ENCODE results near the gene PNPLA6. TPM values are rescaled to one million over a fixed set of nuclear protein-coding genes. Genes with fewer than 3 reads are reported as not detected.

Gene PNPLA6
- total RNA-seq, 1 experiment from 2014 or later = 67.6 TPM

- no peak for DNase-seq
- Mint-ChIP-seq H3K4me1 (ENCODE audit: low read depth, unreplicated experiment) (no peaks in the 10 kb centered on the region), H3K36me3 (ENCODE audit: insufficient read depth, unreplicated experiment) (peaks cover 4% of the 10 kb centered on the region), H3K9me3 (ENCODE audit: unreplicated experiment) (no peaks in the 10 kb centered on the region), H3K27ac (ENCODE audit: unreplicated experiment) (no peak overlapping the region), H3K4me3 (ENCODE audit: unreplicated experiment) (no peak overlapping the region), H3K27me3 (ENCODE audit: insufficient read depth, unreplicated experiment) (no peaks in the 10 kb centered on the region)
- ChIA-PET POLR2A (no interaction called here), CTCF (no interaction called here)
- H3K9me3 ChIP-seq = no peaks in the 10 kb centered on the region
- no peak for TF ChIP-seq CTCF (IDR thresholded peaks at IDR 0.05; ENCODE audit: insufficient read depth in 1 of 2, low read depth in 1 of 2, low read length in 1 of 2, severe bottlenecking in 1 of 2, unreplicated experiment in 1 of 2)
- BruUV-seq (replicated peaks) = no TSS peak
- H3K27me3 ChIP-seq (replicated peaks; ENCODE audit: control insufficient read depth, insufficient read depth, low read length) = no peaks in the 10 kb centered on the region
- intact Hi-C loops (cut with micrococcal nuclease; ENCODE audit: unreplicated experiment) = no loop called here
- no peaks in the 10 kb centered on the region for H3K4me1 ChIP-seq
- no peak overlapping the region for H3K4me3 ChIP-seq (ENCODE audit: low read depth, low read length)
- H3K36me3 ChIP-seq (ENCODE audit: control insufficient read depth, insufficient read depth, low read length) = no peaks in the 10 kb centered on the region
Measured at GRCh38 chr19:7545904-7546303, 10.4 kb downstream of the PNPLA6 start.

GRCh38 chr19:7547159-7547558, 11.6 kb downstream of the PNPLA6 start:
- Mint-ChIP-seq H3K36me3 (ENCODE audit: insufficient read depth, unreplicated experiment) (peaks cover 9% of the 10 kb centered on the region), H3K4me3 (ENCODE audit: unreplicated experiment) (no peak overlapping the region), H3K4me1 (ENCODE audit: low read depth, unreplicated experiment) (no peaks in the 10 kb centered on the region), H3K27me3 (ENCODE audit: insufficient read depth, unreplicated experiment) (no peaks in the 10 kb centered on the region), H3K27ac (ENCODE audit: unreplicated experiment) (no peak overlapping the region), H3K9me3 (ENCODE audit: unreplicated experiment) (no peaks in the 10 kb centered on the region)
- TF ChIP-seq CTCF (IDR thresholded peaks at IDR 0.05; ENCODE audit: insufficient read depth in 1 of 2, low read depth in 1 of 2, low read length in 1 of 2, severe bottlenecking in 1 of 2, unreplicated experiment in 1 of 2) = no peak
- H3K4me1 ChIP-seq = no peaks in the 10 kb centered on the region
- no peak for DNase-seq
- CTCF ChIA-PET = no interaction called here
- H3K9me3 ChIP-seq = no peaks in the 10 kb centered on the region
- no TSS peak for BruUV-seq (replicated peaks)
- H3K4me3 ChIP-seq (ENCODE audit: low read depth, low read length) = no peak overlapping the region
- H3K36me3 ChIP-seq (ENCODE audit: control insufficient read depth, insufficient read depth, low read length) = no peaks in the 10 kb centered on the region
- POLR2A ChIA-PET = no interaction called here
- intact Hi-C loops (cut with micrococcal nuclease; ENCODE audit: unreplicated experiment) = no loop called here
- H3K27me3 ChIP-seq (replicated peaks; ENCODE audit: control insufficient read depth, insufficient read depth, low read length) = no peaks in the 10 kb centered on the region

- intact Hi-C loops (cut with micrococcal nuclease; ENCODE audit: unreplicated experiment) = no loop called here
- BruUV-seq (replicated peaks) = no TSS peak
- Histone ChIP-seq H3K4me3 (ENCODE audit: low read depth, low read length) (no peak overlapping the region), H3K4me1 (no peaks in the 10 kb centered on the region), H3K27me3 (replicated peaks; ENCODE audit: control insufficient read depth, insufficient read depth, low read length) (no peaks in the 10 kb centered on the region), H3K9me3 (no peaks in the 10 kb centered on the region), H3K36me3 (ENCODE audit: control insufficient read depth, insufficient read depth, low read length) (no peaks in the 10 kb centered on the region)
- H3K27ac Mint-ChIP-seq (ENCODE audit: unreplicated experiment) = no peak overlapping the region
- CTCF ChIA-PET = no interaction called here
- no peaks in the 10 kb centered on the region for H3K27me3 Mint-ChIP-seq (ENCODE audit: insufficient read depth, unreplicated experiment)
- no peaks in the 10 kb centered on the region for H3K9me3 Mint-ChIP-seq (ENCODE audit: unreplicated experiment)
- no peaks in the 10 kb centered on the region for H3K4me1 Mint-ChIP-seq (ENCODE audit: low read depth, unreplicated experiment)
- POLR2A ChIA-PET = no interaction called here
- peaks cover 6% of the 10 kb centered on the region for H3K36me3 Mint-ChIP-seq (ENCODE audit: insufficient read depth, unreplicated experiment)
- DNase-seq = no peak
- no peak overlapping the region for H3K4me3 Mint-ChIP-seq (ENCODE audit: unreplicated experiment)
- TF ChIP-seq CTCF (IDR thresholded peaks at IDR 0.05; ENCODE audit: insufficient read depth in 1 of 2, low read depth in 1 of 2, low read length in 1 of 2, severe bottlenecking in 1 of 2, unreplicated experiment in 1 of 2) = no peak
Measured at GRCh38 chr19:7549429-7550148, 14.1 kb downstream of the PNPLA6 start.
